ENCODE data around the gene HELZ. TPM values are rescaled to one million over a fixed set of nuclear protein-coding genes. Genes with fewer than 3 reads are reported as not detected.

HELZ gene
- total RNA-seq, 1 experiment from 2014 or later, result 40.5 TPM

DNA sequence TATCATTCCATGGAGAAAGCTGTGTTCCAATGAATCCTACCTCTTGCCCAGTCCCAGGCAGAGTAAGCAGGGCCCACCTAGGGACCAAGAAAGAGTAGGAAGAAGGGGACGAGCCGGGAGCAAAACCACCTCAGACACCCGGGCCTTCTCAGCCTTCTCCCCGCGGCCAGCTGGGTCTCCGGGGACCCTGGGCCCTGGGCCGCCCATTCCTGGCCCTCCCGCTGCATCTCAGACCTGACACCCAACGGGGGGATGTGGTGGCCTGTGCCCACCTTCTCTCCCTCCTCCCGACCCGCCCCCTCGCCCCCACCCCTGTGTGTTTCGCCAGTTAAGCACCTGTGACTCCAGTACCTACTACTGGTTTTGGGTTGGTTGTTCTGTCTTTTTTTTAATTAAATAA lies 212.0 kb downstream of the HELZ start:
- Histone ChIP-seq H3K9ac (ENCODE audit: low read length) (no peak overlapping the region), H3K36me3 (ENCODE audit: control insufficient read depth in 1 of 2, insufficient read depth in 2 of 2, low read length in 2 of 2) (no peaks in the 10 kb centered on the region), H2AFZ (ENCODE audit: low read depth, low read length, poor library complexity, severe bottlenecking) (no peak overlapping the region), H3K27ac (ENCODE audit: low read depth, low read length) (no peak overlapping the region), H3K9me2 (ENCODE audit: insufficient read depth) (no peaks in the 10 kb centered on the region), H4K20me1 (ENCODE audit: insufficient read depth) (no peaks in the 10 kb centered on the region), H3K4me1 (ENCODE audit: control insufficient read depth in 1 of 2, insufficient read depth in 2 of 2, low read length in 2 of 2) (no peaks in the 10 kb centered on the region), H3K9me3 (ENCODE audit: control insufficient read depth in 1 of 2, insufficient read depth in 1 of 2, low read depth in 1 of 2, low read length in 2 of 2) (no peaks in the 10 kb centered on the region), H3K79me2 (ENCODE audit: insufficient read depth, low read length) (no peaks in the 10 kb centered on the region), H3K27me3 (ENCODE audit: insufficient read depth, low read length) (no peaks in the 10 kb centered on the region), H3K4me2 (ENCODE audit: low read length) (no peak overlapping the region), H3K4me3 (replicated peaks in 1 of 2; ENCODE audit: low read depth in 1 of 2, low read length in 2 of 2) (no peak overlapping the region)
- POLR2A ChIA-PET, result no interaction called here
- ATAC-seq (no peak), DNase-seq (ENCODE audit: low read depth, low spot score) (no peak)
- intact Hi-C loops (cut with micrococcal nuclease), result no loop called here
- TF ChIP-seq YY1 (IDR thresholded peaks at IDR 0.05; ENCODE audit: extremely low read depth, insufficient replicate concordance, low read depth, low read length), result no peak
- no peak for TF ChIP-seq SIN3A (IDR thresholded peaks at IDR 0.05; ENCODE audit: low read depth)
- no peak for TF ChIP-seq TCF7L2 (IDR thresholded peaks at IDR 0.05; ENCODE audit: borderline replicate concordance, extremely low read depth, insufficient read depth, insufficient read length)
- no peak for TF ChIP-seq POLR2A (IDR thresholded peaks at IDR 0.05; ENCODE audit: borderline replicate concordance, extremely low read depth, insufficient read depth, insufficient read length)
- no peak for TF ChIP-seq REST (IDR thresholded peaks at IDR 0.05; ENCODE audit: low read depth)
- TF ChIP-seq FOSL1 (IDR thresholded peaks at IDR 0.05; ENCODE audit: low read depth), result no peak
- TF ChIP-seq CTCF (IDR thresholded peaks at IDR 0.05 in 2 of 3, conservative IDR thresholded peaks at IDR 0.05 in 1 of 3; ENCODE audit: borderline replicate concordance in 1 of 3, insufficient read depth in 1 of 3, low read depth in 2 of 3, low read length in 2 of 3), result no peak
- CTCF ChIA-PET, result no interaction called here
- no TSS peak for BruUV-seq (replicated peaks)
- RAD21 ChIA-PET (ENCODE audit: low non-redundant PET in 1 of 2, low total read pairs in 2 of 2, uncharacterized antibody in 2 of 2, unreplicated experiment in 2 of 2), result no interaction called here
